ENCODE measurements around the gene GLI1. TPM values are rescaled to one million over a fixed set of nuclear protein-coding genes. Genes with fewer than 3 reads are reported as not detected.
A peak's percentile ranks its signal among the peaks of the same experiment; 100 is the strongest.

The GLI1 gene
- total RNA-seq, 4 donors from 2014 or later = 1.0 TPM; not detected in 3

- DNase-seq = no peak
- peak; percentile 53 to 72 for ATAC-seq
- in situ Hi-C loops (cut with MboI; ENCODE audit: low sequenced_read_pairs in 4 of 4) (no loop called here), intact Hi-C loops (cut with DNase I; ENCODE audit: low total_unique reads) (no loop called here)
- Histone ChIP-seq H3K9me3 (no peaks in the 10 kb centered on the region), H3K4me1 (peaks cover 12% of the 10 kb centered on the region in 2 donors), H3K36me3 (no peaks in the 10 kb centered on the region), H3K27me3 (peaks cover 41 to 47% (median 45%) of the 10 kb centered on the region in 3 donors), H3K4me3 (peak overlapping the region; percentile 38 to 74 (median 49)), H3K27ac (no peak overlapping the region)
- TF ChIP-seq POLR2A (IDR thresholded peaks at IDR 0.05) (no peak), CTCF (IDR thresholded peaks at IDR 0.05 in 4 of 5, conservative IDR thresholded peaks at IDR 0.05 in 1 of 5) (no peak)
These were observed 15.9 kb downstream of the GLI1 start for GRCh38 chr12:57475271-57476161.

GRCh38 chr12:57476162-57476992, 16.8 kb downstream of the GLI1 start:
- in situ Hi-C loops (cut with MboI; ENCODE audit: low sequenced_read_pairs in 4 of 4) (no loop called here), intact Hi-C loops (cut with DNase I; ENCODE audit: low total_unique reads) (no loop called here)
- H3K9me3 ChIP-seq = no peaks in the 10 kb centered on the region
- TF ChIP-seq POLR2A (IDR thresholded peaks at IDR 0.05) (no peak), CTCF (IDR thresholded peaks at IDR 0.05 in 4 of 5, conservative IDR thresholded peaks at IDR 0.05 in 1 of 5) (peak in 1 of 5 experiments; percentile 11)
- no peak for DNase-seq
- no peaks in the 10 kb centered on the region for H3K36me3 ChIP-seq
- ATAC-seq = no peak
- peak overlapping the region in 1 of 4 donors; percentile 2 for H3K27ac ChIP-seq
- H3K4me1 ChIP-seq = peaks cover 12% of the 10 kb centered on the region in 2 donors
- peak overlapping the region; percentile 38 to 74 (median 49) for H3K4me3 ChIP-seq
- H3K27me3 ChIP-seq = peaks cover 41 to 43% (median 41%) of the 10 kb centered on the region in 3 donors

- intact Hi-C loops (cut with DNase I; ENCODE audit: low total_unique reads) = no loop called here
- Histone ChIP-seq H3K27me3 (peaks cover 39 to 41% (median 40%) of the 10 kb centered on the region in 3 donors), H3K4me3 (peak overlapping the region in 1 of 4 donors; percentile 47), H3K9me3 (no peaks in the 10 kb centered on the region), H3K4me1 (peaks cover 12% of the 10 kb centered on the region in 2 donors), H3K27ac (peak overlapping the region in 1 of 4 donors; percentile 7), H3K36me3 (no peaks in the 10 kb centered on the region)
- DNase-seq (no peak), ATAC-seq (no peak)
- no peak for TF ChIP-seq POLR2A (IDR thresholded peaks at IDR 0.05)
- no peak for TF ChIP-seq CTCF (IDR thresholded peaks at IDR 0.05 in 4 of 5, conservative IDR thresholded peaks at IDR 0.05 in 1 of 5)
- in situ Hi-C loops (cut with MboI; ENCODE audit: low sequenced_read_pairs in 4 of 4) = no loop called here
These were observed 17.6 kb downstream of the GLI1 start for GRCh38 chr12:57476993-57477709.

Measured in gastrocnemius medialis (tissue), 4 donors.